Measurements from ENCODE around the gene ZNF784.

GRCh38 chr19:55635334-55635717 is 11.0 kb upstream of the ZNF784 start:
- TF ChIP-seq EZH2 (IDR thresholded peaks at IDR 0.05; ENCODE audit: borderline replicate concordance) (no peak), CTCF (IDR thresholded peaks at IDR 0.05; ENCODE audit: poor library complexity) (no peak)
